GM20000 (cell line): ENCODE measurements around the gene COX17.

Source experiments
- DNase-seq: peaks from one replicate; pipeline ENCODE4 v3.0.0; 2012; ENCODE audit warnings: low spot score
- TF ChIP-seq, protein P1 (sequence below): IDR thresholded peaks from 2 replicates; pipeline ENCODE4 v1.5.1; 2012; ENCODE audit warnings: mild to moderate bottlenecking, control low read depth; ENCODE audit errors: extremely low read depth, missing control alignments

Gene COX17

DNA sequence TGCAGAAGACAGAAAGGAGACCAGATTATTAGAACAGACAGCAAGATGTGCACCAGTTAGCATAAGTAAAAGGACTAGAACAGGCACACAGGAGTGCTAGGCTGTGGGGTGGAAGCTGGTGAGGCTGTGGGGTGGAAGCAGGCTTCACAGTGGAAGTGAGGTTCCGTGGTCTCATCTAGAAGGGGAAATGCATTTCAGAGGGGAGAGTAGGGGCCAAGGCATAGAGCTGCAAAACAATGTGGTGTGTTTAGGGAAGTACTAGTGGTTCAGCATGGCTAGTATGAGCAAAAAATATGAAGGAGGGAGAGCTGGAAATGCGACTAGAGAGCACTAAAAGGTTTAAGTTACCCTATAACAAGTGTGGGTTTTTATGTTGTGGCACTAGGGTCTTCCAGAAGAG, 23.3 kb downstream of the COX17 start:
- TF ChIP-seq, protein P1, sequence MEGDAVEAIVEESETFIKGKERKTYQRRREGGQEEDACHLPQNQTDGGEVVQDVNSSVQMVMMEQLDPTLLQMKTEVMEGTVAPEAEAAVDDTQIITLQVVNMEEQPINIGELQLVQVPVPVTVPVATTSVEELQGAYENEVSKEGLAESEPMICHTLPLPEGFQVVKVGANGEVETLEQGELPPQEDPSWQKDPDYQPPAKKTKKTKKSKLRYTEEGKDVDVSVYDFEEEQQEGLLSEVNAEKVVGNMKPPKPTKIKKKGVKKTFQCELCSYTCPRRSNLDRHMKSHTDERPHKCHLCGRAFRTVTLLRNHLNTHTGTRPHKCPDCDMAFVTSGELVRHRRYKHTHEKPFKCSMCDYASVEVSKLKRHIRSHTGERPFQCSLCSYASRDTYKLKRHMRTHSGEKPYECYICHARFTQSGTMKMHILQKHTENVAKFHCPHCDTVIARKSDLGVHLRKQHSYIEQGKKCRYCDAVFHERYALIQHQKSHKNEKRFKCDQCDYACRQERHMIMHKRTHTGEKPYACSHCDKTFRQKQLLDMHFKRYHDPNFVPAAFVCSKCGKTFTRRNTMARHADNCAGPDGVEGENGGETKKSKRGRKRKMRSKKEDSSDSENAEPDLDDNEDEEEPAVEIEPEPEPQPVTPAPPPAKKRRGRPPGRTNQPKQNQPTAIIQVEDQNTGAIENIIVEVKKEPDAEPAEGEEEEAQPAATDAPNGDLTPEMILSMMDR = no peak
- no peak for DNase-seq

DNA sequence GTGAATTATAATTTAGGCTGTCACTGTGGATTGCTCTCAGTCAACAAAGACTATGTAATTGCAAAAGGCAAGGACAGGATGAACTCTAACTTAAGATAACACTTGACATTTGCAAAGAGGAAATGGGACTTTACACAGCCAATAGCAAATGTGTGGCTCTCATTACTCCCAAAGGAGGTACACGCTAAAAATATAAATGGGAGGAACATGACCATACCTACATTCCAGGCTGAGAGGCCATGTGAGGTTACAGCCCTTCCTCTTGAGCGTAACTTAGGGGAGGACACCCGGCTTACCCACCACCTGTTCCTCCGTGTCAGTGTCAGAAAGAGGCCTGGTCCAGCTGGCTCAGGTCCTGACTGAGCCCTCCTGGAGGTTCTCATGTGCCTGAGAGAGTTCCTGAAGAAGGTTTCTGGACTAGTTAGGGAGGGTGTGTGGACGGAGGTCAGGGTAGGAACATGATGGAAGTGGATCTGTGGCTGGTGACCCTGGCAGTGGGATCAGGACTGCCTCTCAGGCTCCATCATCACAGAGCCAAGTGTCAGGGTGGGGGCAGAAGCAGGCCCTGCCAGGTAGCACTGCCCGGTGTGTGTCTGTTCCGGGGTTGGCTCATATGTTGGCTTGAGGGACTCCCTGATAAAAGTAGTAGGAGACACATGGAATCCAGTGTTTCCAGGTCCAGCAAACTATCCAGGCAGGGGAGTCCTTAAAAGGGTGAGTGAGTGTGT, 24.7 kb downstream of the COX17 start:
- TF ChIP-seq, protein P1 = no peak
- DNase-seq = no peak

DNA sequence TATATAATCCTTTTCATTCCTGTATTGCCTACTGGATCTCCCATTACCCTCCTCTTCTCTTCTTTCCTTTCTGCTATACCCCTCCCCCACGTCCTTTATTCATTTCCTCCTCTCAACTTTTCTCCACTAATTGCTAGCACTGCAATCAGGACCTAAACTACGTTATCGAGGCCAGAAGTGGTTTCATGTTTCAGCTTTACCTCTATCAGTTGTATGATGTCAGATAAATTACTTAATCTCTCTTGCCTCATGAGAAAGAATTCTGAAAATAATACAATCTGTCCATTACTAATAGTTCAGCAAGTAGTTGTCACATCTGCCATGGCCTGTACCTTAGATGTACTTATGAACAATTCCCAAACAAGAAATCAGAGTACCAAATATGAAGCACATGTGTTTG, 27.4 kb downstream of the COX17 start:
- DNase-seq = no peak
- TF ChIP-seq, protein P1 = no peak

DNA sequence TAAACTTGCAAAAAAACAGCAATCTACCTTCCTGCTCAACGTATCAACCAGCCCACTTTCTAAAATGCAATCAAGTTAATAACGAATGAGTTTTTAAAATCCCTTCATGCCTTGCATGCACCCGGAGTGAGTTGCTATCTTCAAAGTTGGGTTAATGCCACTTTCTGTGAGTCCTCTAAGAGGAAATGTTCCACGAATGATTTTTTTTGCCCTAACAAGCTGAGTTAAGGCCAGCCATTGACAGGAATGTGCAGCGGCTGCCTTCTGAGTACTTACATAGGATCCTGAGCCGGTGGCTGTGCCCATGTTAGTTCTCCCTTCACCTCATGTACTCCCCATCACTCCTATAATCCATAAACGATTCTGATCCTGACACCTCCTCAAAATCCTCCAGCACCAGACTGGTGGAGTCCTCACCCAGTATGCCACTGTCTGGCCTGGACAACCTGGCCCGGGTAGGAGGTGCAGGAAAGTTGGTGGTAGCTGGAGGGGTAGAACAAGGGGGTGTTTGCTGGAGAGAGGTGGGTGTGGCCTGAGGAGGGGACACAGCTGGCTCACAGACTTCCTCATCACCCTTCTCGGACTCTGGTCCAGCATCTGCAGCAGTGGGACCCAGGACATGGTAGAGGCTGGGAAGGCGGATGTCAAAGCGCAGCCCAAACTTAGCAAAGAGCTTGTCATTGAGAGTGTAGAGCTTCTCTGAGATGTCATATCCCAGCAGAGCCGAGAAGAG, 29.2 kb downstream of the COX17 start:
- no peak for DNase-seq
- TF ChIP-seq, protein P1 = no peak

DNA sequence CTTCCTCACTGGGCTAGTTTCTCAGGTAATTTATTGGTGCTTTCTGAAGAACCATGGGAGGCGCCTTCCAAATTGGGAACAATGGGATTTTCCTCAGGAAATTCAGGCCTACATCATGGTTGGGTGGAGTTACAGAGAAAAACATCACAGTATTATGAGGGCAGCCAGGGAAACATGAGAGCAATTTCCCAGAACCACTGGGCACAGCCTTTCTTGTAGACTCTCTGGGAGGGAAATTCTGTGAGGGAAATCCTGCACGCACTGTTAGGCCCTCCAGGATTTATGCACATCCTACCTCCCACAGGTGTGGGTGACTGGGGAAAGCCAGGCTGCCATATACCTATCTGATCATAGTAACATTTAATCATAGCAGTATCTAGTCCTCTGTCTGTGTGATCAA, 30.0 kb downstream of the COX17 start:
- TF ChIP-seq, protein P1 = no peak
- DNase-seq = no peak

DNA sequence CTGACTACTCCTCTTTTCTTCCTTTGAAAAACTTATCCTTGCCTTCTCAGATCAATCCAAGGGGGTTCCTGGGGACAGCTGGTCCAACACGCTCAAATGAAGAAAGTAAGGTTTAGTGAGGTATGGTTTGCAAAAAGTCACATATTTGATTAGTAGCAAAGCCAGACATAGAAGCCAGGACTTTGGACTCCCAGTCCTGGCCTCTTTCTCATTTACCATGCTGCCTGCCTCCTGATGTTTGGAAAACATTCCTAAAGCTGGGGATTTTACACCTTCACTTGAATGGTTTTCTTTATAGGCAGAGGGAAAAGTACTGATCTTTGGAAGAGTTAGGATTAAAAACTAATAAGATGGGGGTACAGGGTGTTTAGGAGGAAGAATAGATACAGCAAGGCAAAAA, 31.4 kb downstream of the COX17 start:
- TF ChIP-seq, protein P1 = no peak
- no peak for DNase-seq

DNA sequence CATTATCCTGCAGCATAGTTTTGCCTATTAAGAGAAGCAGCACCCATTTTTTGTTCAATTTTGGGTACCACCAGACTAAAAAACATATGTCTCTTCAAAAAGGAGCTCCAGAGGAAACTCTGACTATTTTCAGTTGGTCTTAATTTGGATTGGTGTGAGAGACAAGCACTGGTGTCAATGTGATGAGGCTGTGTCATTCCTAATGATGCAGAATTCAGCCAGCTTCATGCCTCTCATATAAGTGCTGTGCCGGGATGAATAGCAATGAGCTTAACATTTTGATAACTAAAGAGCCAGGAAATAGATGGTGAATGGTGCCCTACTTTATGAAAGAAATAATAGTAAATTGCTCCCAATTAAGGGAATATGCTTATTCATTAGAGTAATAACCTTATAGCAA, 32.7 kb downstream of the COX17 start:
- TF ChIP-seq, protein P1 = no peak
- DNase-seq = no peak
